Activated T-cell treated with anti-CD3 and anti-CD28 coated beads for 1 hour (primary cell): ENCODE measurements around the gene FAM124A.

Source experiments
- DNase-seq: peaks from one replicate; pipeline ENCODE4 v3.0.0-alpha.2; 2020; ENCODE audit warnings: low read depth

Gene FAM124A

DNA sequence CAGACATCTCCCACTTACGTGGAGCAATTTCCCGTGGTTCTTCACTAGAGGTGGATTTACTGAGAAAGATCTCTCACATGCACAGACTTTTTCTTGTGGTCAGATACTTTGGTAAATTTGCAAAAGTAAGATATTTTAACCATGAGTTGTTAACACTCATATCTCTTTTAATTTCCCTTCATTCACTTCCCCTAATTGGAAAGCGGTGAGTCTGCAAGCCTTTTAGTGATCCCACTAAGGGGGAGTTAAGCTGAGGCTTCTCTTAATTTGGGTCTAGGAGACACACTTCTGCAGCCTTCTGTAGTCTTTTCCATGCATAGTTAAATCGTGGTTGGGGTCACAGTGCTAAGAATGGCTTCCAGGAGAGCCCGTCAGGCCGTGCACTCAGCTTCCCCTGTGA, 86.6 kb downstream of the FAM124A start:
- no peak for DNase-seq

DNA sequence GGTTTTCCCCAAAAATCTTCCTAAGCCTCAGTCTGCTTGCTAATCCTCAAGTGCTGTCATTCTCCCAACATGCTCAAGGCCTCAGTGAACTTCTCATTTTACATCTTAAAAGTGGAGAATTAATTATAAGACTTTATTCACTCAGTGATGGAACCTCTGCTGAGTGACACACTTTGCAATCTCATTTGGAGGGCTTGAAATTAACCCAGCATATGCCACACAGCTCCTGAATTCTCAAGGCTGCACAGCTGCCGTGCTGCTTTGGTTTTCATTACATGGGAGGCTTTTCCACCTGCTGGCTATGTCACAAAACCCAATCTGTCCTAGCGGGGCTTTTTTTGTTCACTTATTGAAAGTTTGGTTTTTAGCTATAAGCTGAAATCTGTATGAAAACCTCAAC, 89.0 kb downstream of the FAM124A start:
- no peak for DNase-seq

DNA sequence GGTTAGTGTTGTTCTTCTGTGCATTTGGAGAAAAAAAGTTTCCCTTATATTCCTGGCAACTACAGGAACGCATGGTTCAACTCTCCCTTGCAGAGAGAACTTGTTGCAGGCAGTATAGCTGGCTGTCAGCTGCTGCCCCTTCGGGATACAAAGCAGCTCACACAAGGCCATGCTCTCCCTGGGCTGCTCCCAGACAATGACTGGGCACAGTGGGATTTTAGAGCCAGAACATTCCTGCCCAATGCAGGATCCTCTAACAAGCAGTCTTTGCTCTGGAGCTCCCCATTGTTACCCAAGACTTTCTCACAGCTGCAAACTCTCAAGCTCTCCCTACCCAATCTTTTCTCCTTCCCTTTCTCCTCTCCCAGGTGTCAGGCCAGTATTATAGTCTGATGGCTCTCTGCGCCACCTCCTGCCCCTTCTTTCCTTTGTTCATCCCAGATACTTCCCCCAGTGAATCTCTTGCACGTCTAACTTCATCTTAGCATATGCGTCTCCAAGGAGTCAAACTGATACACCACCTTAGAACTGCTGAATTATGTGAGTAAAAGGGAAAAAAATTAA, 89.8 kb downstream of the FAM124A start:
- no peak for DNase-seq

DNA sequence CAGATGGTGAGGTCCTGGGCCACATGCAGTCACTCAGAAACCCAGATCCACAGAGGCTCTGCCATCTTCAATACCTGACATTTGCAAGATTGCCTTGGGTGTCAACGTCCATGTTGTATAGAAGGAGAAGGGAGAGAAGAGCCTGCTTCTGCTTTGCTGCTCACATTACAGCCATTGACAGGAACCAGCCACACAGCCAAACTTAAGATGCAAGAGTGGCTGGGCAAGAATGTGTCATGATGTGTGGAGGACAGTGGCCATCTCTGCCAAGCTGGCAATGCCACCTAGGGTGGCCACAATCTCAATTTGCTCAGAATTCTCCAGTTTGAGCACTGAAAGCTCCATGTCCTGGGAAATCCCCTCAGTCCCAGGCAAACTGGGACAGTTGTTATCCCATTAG, 91.4 kb downstream of the FAM124A start:
- no peak for DNase-seq

DNA sequence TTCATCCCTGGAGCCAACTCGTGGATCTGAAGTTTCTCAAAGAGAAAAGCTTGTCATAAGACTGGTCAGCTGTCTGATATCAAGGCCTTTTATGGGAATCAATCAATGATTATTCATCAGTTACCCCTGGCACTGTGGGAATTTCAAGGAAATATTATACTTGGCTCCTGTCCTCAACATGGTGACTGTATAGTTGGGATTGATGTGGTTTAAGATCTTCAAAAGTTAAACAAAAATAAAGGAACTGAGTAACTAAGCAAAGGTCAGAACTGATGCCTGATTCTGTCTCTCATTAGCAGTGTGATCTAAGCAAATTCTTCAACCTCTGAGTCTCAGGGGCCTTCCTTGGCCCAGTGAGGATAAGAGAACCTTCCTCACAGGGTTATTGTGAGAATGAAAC, 95.1 kb downstream of the FAM124A start:
- no peak for DNase-seq

DNA sequence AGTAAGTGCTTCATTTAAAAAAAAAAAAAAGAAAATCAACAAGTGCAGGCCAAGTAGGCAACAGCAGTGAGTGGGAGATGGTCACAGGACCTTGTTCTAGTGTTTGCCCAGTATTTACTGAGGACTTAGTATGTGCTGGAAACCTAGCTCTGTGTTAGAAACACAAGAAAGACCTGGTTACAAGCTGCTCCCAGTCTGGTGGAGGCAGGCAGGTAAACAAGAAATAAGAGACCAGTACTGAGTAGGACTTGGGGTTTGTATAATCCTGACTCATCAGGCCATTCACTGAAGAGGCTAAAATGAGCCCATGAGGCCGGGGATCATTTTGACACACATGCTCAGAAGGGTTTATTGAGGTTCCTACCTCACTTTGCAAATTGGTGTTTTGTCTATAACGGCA, 95.8 kb downstream of the FAM124A start:
- no peak for DNase-seq

DNA sequence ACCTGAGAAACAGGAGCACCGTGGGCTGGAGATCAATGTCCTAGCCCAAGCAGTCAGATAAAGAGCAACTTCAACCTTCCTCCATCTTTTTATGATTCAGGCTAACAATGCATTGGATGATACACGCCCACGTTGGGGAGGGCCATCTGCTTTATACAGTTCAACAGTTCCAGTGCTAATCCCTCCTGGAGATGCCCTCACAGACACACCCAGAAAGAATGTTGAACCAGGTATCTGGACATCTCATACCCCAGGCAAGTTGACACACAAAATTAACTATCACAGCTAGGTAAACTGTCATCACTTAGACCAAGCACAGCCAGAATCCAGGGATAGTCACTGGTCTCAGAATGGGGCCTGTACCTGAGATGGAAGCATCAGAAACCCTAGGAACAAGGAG, 96.7 kb downstream of the FAM124A start:
- DNase-seq: no peak

DNA sequence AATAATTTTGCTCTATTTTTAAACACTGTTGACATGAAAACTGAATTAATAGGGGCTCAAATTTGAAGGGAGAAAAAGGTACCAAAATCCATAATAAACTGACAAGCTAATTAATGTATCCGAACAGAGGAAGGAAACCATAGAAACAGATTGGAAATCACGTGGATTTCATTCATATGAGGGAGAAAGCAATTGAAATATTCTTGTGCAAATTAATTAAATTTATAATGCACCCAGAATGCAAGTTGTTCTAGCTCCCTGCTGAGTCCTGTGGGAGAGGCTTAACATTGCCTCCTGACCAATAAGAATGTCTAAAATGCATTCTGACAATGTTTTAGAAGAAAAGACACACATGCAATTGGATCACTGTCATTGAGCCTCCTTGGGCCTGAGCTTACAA, 99.6 kb downstream of the FAM124A start:
- DNase-seq: no peak

DNA sequence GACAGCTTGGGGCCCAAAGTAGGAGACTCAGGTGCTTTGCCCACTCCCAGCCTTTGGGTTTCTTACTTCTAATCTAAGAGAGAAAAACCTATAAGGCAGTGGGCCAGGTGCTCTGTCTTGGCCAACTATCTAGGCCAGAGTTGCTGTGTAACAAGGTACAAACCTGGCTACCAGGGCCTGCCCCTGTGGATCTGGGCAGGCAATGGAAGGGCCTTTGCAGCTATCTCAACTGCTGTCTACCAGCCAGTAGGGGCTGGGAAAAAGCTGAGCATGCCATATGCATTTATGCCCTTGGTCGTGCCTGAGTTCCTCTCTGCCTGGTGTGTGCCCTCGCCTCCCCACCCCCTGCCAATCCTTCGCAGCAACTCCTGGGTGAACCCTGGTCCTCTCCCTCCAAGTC, 100.6 kb downstream of the FAM124A start:
- no peak for DNase-seq

DNA sequence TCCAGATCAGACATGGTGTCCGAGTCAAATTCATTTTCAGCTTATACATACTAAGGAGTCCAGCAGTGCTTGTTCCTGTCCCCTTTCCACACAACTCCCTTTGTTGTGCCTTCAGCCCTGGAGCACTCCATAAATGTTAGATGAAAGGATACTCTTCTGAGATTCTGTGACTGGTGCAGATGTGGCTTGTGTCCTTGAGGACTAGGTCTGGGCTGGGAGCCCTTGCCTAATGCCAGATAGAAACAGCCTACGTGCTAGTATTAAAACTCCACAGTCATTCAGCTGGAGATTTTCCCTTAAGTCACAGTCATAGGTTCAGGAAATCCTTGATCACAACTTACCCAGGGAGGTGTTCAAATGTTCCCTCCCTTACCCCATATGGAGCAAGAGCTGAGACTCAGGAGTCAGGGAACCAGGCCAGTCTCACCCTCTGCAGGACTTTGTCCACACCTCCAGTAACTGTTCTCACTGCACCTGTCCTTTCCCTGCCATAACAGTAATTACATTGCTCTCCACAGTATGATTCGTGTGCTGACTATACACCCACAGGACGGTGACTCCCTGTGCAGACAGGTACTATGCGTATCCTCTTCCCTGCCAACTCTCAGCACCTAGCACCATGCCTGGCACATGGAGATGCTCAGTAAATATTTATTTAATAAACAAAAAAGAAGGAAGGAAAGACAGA, 101.8 kb downstream of the FAM124A start:
- no peak for DNase-seq

DNA sequence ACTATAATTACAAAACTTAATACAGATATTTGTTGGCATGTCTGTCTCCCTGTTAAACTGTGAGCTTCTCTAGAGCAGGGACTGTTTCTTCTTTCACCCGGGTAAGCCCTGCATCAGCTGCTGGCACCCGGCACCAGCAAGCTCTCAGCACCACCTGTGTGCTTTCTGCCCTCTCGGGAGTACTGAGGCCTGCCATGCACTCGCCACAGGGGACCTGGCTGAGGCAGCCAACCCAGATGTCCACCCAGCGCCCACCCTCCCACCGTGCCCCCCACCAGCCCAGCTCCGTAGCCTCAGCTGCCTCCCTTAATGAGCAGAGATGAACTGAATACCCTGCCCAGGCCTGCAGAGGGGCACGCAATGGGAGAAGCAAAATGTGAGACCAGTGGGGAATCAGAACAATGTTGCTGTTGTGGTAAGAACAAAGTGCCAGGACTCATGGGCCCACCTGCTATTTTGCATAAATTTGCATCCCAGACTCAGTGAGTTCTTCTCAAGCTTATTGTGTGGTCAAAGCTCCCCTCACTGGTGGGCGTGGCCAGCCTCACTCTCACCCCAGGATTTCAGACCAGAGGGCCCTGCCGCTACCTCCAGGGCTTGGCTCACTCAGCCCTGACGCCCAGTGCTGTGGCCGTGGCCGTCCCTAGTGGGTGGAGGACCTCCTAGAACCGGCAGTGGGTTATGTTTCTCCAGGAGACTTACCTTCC, 102.7 kb downstream of the FAM124A start:
- no peak for DNase-seq

DNA sequence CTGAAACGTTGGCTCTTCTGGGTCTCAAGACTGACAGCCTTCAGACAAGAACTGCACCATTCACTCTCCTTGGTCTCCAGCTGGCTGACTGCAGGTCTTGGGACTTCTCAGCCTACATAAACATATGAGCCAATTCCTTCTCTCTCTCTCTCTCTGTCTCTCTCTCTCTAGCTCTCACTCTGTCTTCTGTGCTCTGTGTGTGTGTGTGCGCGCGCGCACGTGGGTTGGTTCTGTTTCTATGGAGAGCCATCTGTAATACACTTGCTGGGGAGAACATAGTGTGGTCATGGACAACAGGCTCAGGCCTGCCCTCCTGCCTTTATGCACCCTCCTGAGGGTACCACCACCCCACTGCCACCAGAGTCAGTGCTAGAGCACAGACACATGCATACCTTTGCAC, 103.6 kb downstream of the FAM124A start:
- no peak for DNase-seq

DNA sequence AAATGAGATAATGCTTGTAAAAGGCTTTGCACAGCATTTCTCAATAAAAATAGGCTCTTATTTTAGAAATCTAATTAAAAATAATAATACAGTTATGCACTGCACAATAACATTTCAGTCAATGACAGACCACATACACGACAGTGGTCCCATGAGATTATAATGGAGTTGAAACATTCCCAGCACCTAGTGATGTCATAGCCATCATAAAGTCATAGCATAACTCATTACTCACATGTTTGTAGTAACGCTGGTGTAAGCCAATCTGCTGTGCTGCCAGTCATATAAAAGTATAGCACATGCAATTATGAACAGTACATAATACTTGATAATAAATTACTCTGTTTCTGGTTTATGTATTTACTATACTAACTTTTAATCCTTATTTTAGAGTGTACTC, 104.6 kb downstream of the FAM124A start:
- no peak for DNase-seq

DNA sequence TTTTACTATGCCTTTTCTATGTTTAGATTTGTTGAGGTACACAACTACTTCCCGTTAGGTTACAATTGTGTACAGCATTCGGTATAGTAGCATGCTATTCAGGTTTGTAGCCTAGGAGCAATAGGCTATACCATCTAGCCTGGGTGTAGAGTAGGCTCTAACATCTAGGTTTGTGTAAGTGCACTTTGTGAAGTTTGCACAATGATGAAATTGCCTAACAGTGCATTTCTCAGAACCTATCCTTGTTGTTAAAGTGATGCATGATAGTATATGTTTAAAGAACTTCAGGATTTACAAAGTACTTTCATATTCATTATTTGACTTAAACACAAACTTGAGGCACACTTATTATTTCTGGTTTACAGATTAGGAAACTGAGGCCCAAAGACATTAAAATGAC, 105.8 kb downstream of the FAM124A start:
- no peak for DNase-seq

DNA sequence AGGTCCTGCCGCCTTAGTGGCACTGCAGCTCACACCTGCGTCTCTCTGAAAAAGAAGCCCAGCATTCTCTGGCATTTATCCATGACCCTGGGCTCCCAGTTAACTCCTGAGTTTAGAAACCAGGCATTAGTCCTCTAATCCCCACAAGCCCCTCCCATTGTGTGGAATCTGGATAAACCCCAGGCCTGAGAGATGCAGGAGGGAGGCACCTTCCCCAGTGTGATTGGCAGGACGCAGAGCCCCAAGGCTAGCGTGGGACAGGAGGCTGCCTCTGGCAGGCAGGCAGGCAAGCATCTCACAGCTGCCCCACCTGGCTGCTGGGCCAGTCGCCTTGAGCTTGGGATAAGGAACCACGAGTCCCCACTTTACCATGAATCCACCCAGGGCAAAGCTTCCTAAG, 106.3 kb downstream of the FAM124A start:
- DNase-seq: no peak

DNA sequence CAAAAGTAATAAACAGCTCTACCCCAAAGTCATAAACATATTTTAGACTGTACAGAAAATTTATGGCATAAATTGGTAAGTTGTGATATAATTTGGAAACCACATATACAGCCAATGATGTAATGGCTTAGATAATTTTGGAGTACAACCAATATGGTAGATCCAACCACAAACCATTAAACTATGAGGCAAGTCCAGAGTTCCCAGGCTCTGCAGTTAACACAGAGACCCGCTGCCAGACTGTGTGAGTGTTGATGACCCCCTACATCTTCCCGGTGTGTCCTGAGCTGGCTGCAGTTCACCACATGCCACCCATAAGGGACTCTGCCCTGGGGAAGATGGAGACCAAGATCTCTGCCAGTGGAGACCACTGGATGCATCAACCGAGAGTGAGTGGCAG, 107.4 kb downstream of the FAM124A start:
- no peak for DNase-seq

DNA sequence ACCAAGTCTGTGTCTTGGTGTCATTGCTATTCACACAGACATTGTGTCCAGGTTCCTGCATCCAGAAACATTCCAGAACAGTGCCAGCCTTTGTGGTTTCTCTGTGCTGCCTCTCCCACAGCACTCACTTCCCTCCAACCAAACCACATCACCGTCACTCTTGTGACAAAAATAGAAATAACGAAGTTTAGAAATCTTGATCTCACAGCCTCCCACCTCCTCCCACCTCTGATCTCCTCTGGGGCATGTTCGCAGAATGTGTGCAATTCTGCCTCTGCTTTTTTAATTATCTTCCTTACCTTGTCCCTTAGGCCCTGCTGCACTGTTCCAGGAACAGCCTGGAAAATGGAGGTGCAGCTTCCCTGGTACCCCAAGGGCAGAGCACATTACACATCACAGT, 108.6 kb downstream of the FAM124A start:
- DNase-seq: no peak

DNA sequence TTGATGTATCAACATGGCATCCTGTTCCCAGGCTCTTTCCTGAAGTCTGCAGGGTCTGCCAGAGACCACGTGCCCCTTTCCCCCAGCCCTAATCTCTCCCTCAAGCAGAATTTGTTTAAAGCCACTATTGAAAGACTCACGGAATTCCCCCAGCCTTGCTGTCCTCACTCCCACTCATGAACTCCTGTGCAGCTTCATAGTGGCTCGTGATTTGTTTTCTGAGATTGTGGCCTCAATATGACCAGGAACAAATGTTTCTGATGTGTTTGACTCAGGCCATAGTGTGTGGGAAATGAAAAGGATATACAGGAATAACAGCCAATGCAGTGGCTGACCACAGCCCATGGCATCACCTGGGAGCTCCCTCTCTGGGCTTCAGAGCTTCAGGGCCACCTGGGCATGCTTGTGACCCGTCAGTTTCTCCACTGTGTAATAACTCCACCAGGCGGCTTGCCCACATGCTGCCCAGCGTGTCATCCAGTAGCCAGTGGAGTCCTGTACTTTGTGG, 109.2 kb downstream of the FAM124A start:
- DNase-seq: no peak

DNA sequence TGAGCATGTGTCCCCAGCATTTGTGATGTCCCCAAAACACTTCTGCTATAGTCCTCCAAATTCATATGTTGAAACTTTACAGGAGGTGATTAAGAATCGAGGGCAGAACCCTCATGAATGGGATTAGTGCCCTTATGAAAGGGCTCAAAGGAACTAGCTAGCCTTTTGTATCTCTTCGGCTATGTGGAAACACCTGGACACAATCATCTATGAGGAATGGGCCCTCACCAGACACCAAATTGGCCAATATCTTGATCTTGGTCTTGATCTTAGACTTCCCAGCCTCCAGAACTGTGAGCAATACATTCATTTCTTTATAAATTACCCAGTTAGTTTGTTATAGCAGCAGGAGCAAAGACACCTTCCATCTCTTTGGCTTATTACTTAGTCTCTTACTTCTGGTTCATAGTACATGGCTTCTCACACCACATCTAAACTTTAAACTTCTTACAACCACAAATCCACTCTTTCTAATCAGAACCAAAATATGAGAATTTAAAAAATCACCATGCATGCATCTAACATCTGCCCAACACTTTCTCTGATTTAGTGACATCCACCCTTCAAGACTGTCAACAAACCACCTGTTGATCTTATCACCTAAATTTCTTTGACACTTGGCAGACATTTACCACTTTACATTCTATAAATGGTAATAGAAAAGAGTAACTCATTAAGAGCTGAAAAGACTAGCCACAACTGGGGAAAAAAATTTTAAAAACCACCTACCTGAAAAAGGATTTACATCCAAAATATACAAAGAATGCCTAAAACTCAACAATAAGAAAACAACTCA, 110.6 kb downstream of the FAM124A start:
- DNase-seq: no peak

DNA sequence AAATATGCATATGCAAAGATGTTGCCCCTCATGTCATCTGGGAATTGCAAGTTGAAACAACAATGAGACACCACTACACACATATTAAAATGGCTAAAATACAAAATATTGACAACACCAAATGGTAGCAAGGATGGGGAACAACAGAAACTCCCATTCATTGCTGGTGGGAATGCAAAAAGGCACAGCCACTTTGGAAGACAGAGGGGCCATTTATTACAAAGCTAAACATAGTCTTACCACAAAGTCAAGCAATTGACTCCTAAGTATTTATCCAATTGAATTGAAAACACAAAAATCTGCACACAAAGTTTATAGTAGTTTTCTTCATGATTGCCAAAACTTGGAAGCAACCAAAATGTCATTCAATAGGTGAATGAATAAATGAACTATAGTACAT, 111.2 kb downstream of the FAM124A start:
- no peak for DNase-seq

DNA sequence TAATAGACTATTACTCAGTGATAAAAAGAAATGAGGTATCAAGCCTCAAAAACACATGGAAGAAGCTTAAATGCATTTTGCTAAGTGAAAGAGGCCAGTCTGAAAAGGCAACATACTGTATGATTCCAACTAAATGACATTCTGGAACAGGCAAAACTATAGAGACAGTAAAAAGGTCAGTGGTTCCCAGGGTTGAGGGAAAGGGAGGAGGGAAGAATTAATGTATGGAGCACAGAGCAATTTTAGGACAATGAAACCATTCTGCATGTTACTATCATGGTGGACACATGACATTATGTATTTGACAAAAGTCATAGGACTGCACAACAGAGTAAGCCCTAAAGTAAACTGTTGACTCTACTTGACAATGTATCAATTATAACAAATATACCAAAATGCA, 111.6 kb downstream of the FAM124A start:
- no peak for DNase-seq
